ENCODE data around the gene PIEZO1.

PIEZO1 gene

DNA sequence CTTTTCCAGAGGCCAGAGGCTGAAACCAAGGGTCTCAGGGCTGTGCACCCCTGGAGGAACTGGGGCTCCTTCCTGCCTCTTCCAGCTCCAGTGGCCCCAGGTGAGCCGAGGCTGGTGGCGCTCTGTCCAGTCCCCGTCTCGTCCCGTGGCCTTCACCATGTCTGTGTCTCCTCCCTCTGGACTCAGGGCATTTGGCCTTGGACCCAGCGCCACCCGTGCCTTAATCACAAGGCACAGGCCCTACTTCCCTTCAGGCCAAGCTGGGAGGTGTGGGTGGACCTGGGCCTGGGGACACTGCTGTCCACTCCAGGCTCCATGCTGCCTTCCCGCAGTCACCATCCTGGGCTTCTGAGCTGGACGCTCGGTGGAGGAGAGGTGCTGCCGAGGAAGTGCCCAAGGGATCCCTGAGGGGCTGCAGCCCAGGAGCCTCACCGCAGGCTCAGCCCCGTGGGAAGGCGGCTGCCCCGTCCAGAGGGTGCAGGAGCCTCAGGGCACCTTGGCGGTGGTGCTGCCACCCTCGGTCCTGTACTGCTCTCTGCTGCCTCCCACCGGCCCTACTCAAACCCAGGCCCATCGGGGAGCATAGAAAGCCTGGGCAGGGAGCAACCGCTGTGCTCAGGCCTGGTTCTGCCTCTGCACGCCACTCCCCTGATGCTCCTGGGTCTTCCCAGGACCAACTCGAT lies 36.3 kb upstream of the PIEZO1 start:
- H3K27ac Mint-ChIP-seq, result no peak overlapping the region
- no peak overlapping the region for H3K4me3 Mint-ChIP-seq
- DNase-seq, result no peak
- peaks cover 6% of the 10 kb centered on the region for H3K36me3 Mint-ChIP-seq (ENCODE audit: low read depth)
- H3K27me3 Mint-ChIP-seq, result no peaks in the 10 kb centered on the region
- no peaks in the 10 kb centered on the region for H3K9me3 Mint-ChIP-seq
- H3K4me1 Mint-ChIP-seq (ENCODE audit: low read depth), result no peaks in the 10 kb centered on the region

DNA sequence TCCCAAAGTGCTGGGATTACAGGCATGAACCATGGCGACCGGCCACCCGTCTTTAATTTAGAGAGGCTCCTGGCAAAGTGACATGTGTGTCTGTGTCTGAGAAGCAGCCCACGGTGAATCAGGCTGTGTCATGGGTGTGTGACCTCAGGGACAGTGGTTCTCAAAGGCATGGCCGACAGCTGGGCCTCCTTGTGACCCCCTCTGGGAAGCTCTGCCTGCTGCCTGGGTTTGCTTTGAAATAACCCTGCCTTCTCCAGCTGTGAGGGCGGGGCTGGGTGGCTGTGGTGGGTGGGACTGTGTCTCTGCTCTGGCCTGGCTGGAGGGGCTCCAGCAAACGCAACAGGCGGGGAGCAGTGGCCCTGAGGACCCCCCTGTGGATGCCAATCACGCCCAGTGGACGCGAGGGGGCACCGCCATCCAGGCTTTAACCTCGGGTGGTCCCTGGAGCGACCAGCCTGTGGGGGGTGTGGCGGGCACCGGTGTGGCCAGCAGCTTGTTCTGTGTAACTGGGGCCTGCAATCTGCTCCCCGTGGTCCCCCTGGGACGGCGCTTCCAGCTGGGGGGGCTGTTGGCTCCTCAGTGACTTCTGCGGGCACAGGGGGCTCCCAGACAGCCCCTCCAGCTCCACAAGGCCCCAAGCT lies 35.5 kb upstream of the PIEZO1 start:
- no peak overlapping the region for H3K4me3 Mint-ChIP-seq
- H3K9me3 Mint-ChIP-seq, result no peaks in the 10 kb centered on the region
- H3K27me3 Mint-ChIP-seq, result no peaks in the 10 kb centered on the region
- H3K27ac Mint-ChIP-seq, result no peak overlapping the region
- H3K4me1 Mint-ChIP-seq (ENCODE audit: low read depth), result no peaks in the 10 kb centered on the region
- no peak for DNase-seq
- H3K36me3 Mint-ChIP-seq (ENCODE audit: low read depth), result peaks cover 6% of the 10 kb centered on the region

GRCh38 chr16:88819126-88819525 lies 34.1 kb upstream of the PIEZO1 start:
- Mint-ChIP-seq H3K27ac (peak overlapping the region; percentile 37), H3K4me3 (no peak overlapping the region), H3K27me3 (no peaks in the 10 kb centered on the region), H3K36me3 (ENCODE audit: low read depth) (peaks cover 6% of the 10 kb centered on the region), H3K4me1 (ENCODE audit: low read depth) (no peaks in the 10 kb centered on the region), H3K9me3 (no peaks in the 10 kb centered on the region)
- no peak for DNase-seq

DNA sequence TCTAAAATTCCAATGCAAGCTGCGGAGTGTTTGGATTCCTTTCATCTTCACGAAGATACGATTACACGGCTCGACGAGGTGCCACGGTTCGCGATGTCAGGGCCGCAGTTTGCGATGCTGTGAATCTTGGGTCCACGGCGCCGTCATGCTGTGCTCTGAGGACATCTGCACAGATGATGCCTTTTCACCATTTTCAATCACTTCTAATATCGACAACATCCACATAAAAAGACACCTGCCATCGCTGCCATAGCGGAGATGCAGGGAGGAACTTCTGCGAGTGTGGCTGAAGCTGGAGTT lies 33.5 kb upstream of the PIEZO1 start:
- Mint-ChIP-seq H3K4me3 (no peak overlapping the region), H3K27me3 (no peaks in the 10 kb centered on the region), H3K4me1 (ENCODE audit: low read depth) (peaks cover 4% of the 10 kb centered on the region), H3K36me3 (ENCODE audit: low read depth) (peaks cover 6% of the 10 kb centered on the region), H3K27ac (no peak overlapping the region), H3K9me3 (no peaks in the 10 kb centered on the region)
- DNase-seq, result no peak

GRCh38 chr16:88817785-88818574 lies 33.0 kb upstream of the PIEZO1 start:
- Mint-ChIP-seq H3K27ac (peak overlapping the region; percentile 26), H3K9me3 (no peaks in the 10 kb centered on the region), H3K4me3 (no peak overlapping the region), H3K36me3 (ENCODE audit: low read depth) (peaks cover 4% of the 10 kb centered on the region), H3K27me3 (no peaks in the 10 kb centered on the region), H3K4me1 (ENCODE audit: low read depth) (peaks cover 4% of the 10 kb centered on the region)
- no peak for DNase-seq

GRCh38 chr16:88816736-88817535 lies 31.9 kb upstream of the PIEZO1 start:
- no peak for DNase-seq
- H3K27ac Mint-ChIP-seq, result no peak overlapping the region
- H3K9me3 Mint-ChIP-seq, result no peaks in the 10 kb centered on the region
- no peak overlapping the region for H3K4me3 Mint-ChIP-seq
- no peaks in the 10 kb centered on the region for H3K27me3 Mint-ChIP-seq
- peaks cover 1% of the 10 kb centered on the region for H3K36me3 Mint-ChIP-seq (ENCODE audit: low read depth)
- H3K4me1 Mint-ChIP-seq (ENCODE audit: low read depth), result peaks cover 10% of the 10 kb centered on the region

GRCh38 chr16:88815901-88816589 lies 31.0 kb upstream of the PIEZO1 start:
- peak; percentile 79 for DNase-seq
- H3K4me1 Mint-ChIP-seq (ENCODE audit: low read depth), result peaks cover 11% of the 10 kb centered on the region
- no peak overlapping the region for H3K27ac Mint-ChIP-seq
- no peaks in the 10 kb centered on the region for H3K9me3 Mint-ChIP-seq
- H3K36me3 Mint-ChIP-seq (ENCODE audit: low read depth), result peaks cover 3% of the 10 kb centered on the region
- H3K4me3 Mint-ChIP-seq, result no peak overlapping the region
- H3K27me3 Mint-ChIP-seq, result no peaks in the 10 kb centered on the region

DNA sequence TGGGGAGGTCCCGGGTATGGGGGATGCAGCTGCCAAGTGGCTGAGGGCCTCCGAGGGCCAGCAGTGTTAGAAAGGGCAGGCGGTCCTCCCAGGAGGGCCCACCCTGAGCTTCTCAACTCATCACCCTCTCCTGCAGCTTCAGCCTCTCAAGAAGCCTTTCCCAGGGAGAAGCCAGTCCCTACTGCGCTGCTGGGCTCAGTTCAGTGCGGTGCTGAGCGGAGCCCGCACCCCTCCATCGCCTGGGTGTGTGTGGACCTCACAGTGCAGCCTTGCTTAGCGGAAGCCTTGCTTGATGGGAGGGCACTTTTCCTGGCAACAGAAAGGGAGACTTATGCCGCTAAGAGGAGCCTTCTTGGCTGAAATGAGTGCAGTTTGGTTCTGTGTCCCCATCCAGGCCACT lies 30.2 kb upstream of the PIEZO1 start:
- Mint-ChIP-seq H3K27ac (no peak overlapping the region), H3K4me3 (no peak overlapping the region), H3K9me3 (no peaks in the 10 kb centered on the region), H3K4me1 (ENCODE audit: low read depth) (peaks cover 12% of the 10 kb centered on the region), H3K27me3 (no peaks in the 10 kb centered on the region), H3K36me3 (ENCODE audit: low read depth) (peaks cover 11% of the 10 kb centered on the region)
- no peak for DNase-seq

GRCh38 chr16:88814144-88814502 lies 29.1 kb upstream of the PIEZO1 start:
- H3K4me3 Mint-ChIP-seq, result peak overlapping the region; percentile 23
- H3K9me3 Mint-ChIP-seq, result no peaks in the 10 kb centered on the region
- H3K27ac Mint-ChIP-seq, result peak overlapping the region; percentile 41
- peaks cover 22% of the 10 kb centered on the region for H3K4me1 Mint-ChIP-seq (ENCODE audit: low read depth)
- H3K36me3 Mint-ChIP-seq (ENCODE audit: low read depth), result peaks cover 22% of the 10 kb centered on the region
- H3K27me3 Mint-ChIP-seq, result no peaks in the 10 kb centered on the region
- no peak for DNase-seq

GRCh38 chr16:88813269-88814143 lies 28.5 kb upstream of the PIEZO1 start:
- Mint-ChIP-seq H3K4me1 (ENCODE audit: low read depth) (peaks cover 24% of the 10 kb centered on the region), H3K9me3 (no peaks in the 10 kb centered on the region), H3K27me3 (no peaks in the 10 kb centered on the region), H3K27ac (peak overlapping the region; percentile 41), H3K36me3 (ENCODE audit: low read depth) (peaks cover 29% of the 10 kb centered on the region), H3K4me3 (peak overlapping the region; percentile 23)
- DNase-seq, result no peak

DNA sequence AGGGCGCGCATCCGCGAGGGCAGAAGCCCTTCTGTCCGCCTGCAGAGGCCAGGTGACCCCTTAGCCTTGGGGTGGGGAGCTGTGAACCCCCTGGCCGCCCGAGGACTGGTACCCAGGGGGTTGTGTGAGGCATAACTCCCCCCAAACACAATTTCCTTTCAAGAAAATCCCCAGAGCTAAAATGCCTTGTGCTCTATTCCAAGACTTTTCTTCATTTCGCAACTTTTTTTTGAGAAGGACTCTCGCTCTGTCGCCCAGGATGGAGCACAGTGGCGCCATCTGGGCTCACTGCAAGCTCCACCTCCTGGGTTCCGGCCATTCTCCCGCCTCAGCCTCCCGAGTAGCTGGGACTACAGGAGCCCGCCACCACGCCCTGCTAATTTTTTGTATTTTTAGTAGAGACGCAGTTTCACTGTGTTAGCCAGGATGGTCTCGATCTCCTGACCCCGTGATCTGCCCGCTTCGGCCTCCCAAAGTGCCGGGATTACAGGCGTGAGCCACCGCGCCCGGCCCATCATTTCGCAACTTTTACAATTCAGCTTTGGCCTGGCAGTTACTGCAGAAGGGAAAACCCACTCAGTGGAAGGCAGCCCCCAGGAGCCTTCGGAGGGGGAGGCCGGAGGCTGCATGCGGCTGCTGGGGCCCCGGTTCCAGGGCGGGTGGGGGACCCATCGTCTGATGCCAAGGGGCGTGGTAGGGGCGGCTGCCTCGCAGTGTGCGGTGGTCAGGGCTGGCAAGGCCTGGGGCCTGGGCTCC lies 27.7 kb upstream of the PIEZO1 start:
- no peak for DNase-seq
- no peaks in the 10 kb centered on the region for H3K9me3 Mint-ChIP-seq
- H3K4me1 Mint-ChIP-seq (ENCODE audit: low read depth), result peaks cover 31% of the 10 kb centered on the region
- H3K36me3 Mint-ChIP-seq (ENCODE audit: low read depth), result peaks cover 37% of the 10 kb centered on the region
- peak overlapping the region; percentile 93 for H3K4me3 Mint-ChIP-seq
- peak overlapping the region; percentile 93 for H3K27ac Mint-ChIP-seq
- no peaks in the 10 kb centered on the region for H3K27me3 Mint-ChIP-seq

- no peaks in the 10 kb centered on the region for H3K9me3 Mint-ChIP-seq
- DNase-seq, result peak; percentile 100
- H3K4me3 Mint-ChIP-seq, result peak within 1 kb of the TSS; percentile 93
- H3K27ac Mint-ChIP-seq, result peak within 1 kb of the TSS; percentile 98
- H3K4me1 Mint-ChIP-seq (ENCODE audit: low read depth), result peaks cover 33% of the 10 kb centered on the region
- no peaks in the 10 kb centered on the region for H3K27me3 Mint-ChIP-seq
- H3K36me3 Mint-ChIP-seq (ENCODE audit: low read depth), result peaks cover 44% of the 10 kb centered on the region
Observed at GRCh38 chr16:88811769-88812512, 26.9 kb upstream of the PIEZO1 start, which contains the start of gene APRT. Gene APRT (minus strand): TSS chr16:88811928. CDS start chr16:88811899, 29 bp downstream.

Data from activated T-cell treated with anti-CD3 and anti-CD28 coated beads, Interleukin-2, amount 50 U/mL, for 24 hours (primary cell).